Body of pancreas (tissue), 4 donors: ENCODE data around the gene AP3M1. TPM values are rescaled to one million over a fixed set of nuclear protein-coding genes. Genes with fewer than 3 reads are reported as not detected.

ENCODE experiments used
- ATAC-seq: fragments of 150-250 bp; one replicate; pipeline ENCODE4 v1.9.1; 2016
- DNase-seq, 4 donors: peaks; one replicate each; pipeline ENCODE4 v3.0.0-alpha.2; 2019
- H3K27ac ChIP-seq, 4 donors: fragments of 200-600 bp; sonication (generic); 1 replicate in 3 of 4; 2 replicates in 1 of 4; pipeline versions ENCODE4 v1.5.1 to v1.6.1; 2016 to 2019; ENCODE audit warnings: mild to moderate bottlenecking in 1 of 4, mixed read lengths in 1 of 4, moderate library complexity in 1 of 4
- H3K27me3 ChIP-seq, 2 donors: fragments of 200-600 bp; sonication (generic); one replicate each; pipeline ENCODE4 v1.6.0; 2016; ENCODE audit warnings: mild to moderate bottlenecking in 1 of 2
- H3K36me3 ChIP-seq, 2 donors: fragments of 200-600 bp; sonication (generic); replicated peaks in 1 of 2; 2 replicates each; pipeline ENCODE4 v1.5.1; 2016; ENCODE audit warnings: low read depth in 2 of 2; ENCODE audit not compliant: insufficient read depth in 1 of 2
- H3K4me1 ChIP-seq: fragments of 200-600 bp; sonication (generic); one replicate; pipeline ENCODE4 v1.6.0; 2016
- H3K4me3 ChIP-seq, 2 donors: fragments of 200-600 bp; sonication (generic); 1 replicate in 1 of 2; 2 replicates in 1 of 2; pipeline ENCODE4 v1.5.1; 2016 to 2019
- H3K9me3 ChIP-seq, 3 donors: fragments of 200-600 bp; sonication (generic); 1 replicate in 2 of 3; 2 replicates in 1 of 3; pipeline ENCODE4 v1.5.1; 2016
- POLR2A ChIP-seq, 3 donors: fragments of 450-650 bp; IDR thresholded peaks; one replicate each; pipeline ENCODE4 v1.6.1; 2016; ENCODE audit warnings: antibody characterized with exemption in 3 of 3, mild to moderate bottlenecking in 2 of 3
- WGBS, 2 donors: methylation state at CpG; one replicate each; pipeline ENCODE4 v1.1.5; 2017; 5-methylcytosine and 5-hydroxymethylcytosine counted together
- intact Hi-C: fragments of 100-400 bp; cut with DNase I; formaldehyde crosslinking; loops from one replicate; pipeline ENCODE4 v1.15.1; 2023
- total RNA-seq, 2 donors: library from RNA; depleted of rRNA; stranded (reverse); fragments of >200 nt; gene quantifications; one replicate each; pipeline ENCODE4 v1.1.0, GENCODE V29; 2016
- TF ChIP-seq, protein P1 (sequence below), 7 experiments: fragments of 450-650 bp in 4 of 7; fragments of 200-600 bp in 3 of 7; sonication (generic) in 3 of 7; IDR thresholded peaks; one replicate each; pipeline ENCODE4 v1.5.1; 2016 to 2019; ENCODE audit warnings: antibody characterized with exemption in 7 of 7

Gene AP3M1
- total RNA-seq, 2 donors from 2014 or later = 7.9 to 17.1 TPM

GRCh38 chr10:74110120-74110519 is 40.5 kb downstream of the AP3M1 start:
- WGBS, 2 donors = 70% methylated on average over 1 of the region's 1 CpG
- Histone ChIP-seq H3K27ac (no peak overlapping the region), H3K27me3 (no peaks in the 10 kb centered on the region), H3K4me3 (no peak overlapping the region), H3K9me3 (no peaks in the 10 kb centered on the region), H3K4me1 (peaks cover 7% of the 10 kb centered on the region), H3K36me3 (peaks cover 0 to 38% of the 10 kb centered on the region in 2 donors)
- DNase-seq (no peak), ATAC-seq (no peak)
- no peak for TF ChIP-seq POLR2A (IDR thresholded peaks at IDR 0.05)
- TF ChIP-seq, protein P1, sequence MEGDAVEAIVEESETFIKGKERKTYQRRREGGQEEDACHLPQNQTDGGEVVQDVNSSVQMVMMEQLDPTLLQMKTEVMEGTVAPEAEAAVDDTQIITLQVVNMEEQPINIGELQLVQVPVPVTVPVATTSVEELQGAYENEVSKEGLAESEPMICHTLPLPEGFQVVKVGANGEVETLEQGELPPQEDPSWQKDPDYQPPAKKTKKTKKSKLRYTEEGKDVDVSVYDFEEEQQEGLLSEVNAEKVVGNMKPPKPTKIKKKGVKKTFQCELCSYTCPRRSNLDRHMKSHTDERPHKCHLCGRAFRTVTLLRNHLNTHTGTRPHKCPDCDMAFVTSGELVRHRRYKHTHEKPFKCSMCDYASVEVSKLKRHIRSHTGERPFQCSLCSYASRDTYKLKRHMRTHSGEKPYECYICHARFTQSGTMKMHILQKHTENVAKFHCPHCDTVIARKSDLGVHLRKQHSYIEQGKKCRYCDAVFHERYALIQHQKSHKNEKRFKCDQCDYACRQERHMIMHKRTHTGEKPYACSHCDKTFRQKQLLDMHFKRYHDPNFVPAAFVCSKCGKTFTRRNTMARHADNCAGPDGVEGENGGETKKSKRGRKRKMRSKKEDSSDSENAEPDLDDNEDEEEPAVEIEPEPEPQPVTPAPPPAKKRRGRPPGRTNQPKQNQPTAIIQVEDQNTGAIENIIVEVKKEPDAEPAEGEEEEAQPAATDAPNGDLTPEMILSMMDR (IDR thresholded peaks at IDR 0.05) = no peak
- intact Hi-C loops = no loop called here

DNA sequence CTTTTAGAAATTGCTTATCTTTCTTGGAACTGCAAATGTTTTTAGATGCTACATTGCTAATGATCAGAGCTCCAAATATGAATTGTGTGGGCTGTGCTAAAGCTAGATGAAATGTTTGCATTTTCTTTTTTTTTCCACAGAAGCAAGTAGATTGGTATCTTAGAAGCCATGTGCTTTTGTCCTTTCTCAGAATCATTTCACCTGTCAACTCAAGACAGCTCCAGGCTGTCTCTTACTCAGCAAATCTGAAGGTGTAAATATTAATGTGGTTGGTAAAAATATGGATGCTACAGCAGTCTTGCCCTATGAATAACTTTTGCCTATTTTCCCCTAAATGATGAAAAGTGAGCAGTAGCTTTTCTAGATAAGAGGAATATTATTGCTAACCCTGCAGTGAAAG is 41.2 kb downstream of the AP3M1 start:
- intact Hi-C loops = no loop called here
- ATAC-seq (no peak), DNase-seq (no peak)
- H3K27me3 ChIP-seq = no peaks in the 10 kb centered on the region
- H3K27ac ChIP-seq = no peak overlapping the region
- H3K36me3 ChIP-seq = peaks cover 0 to 42% of the 10 kb centered on the region in 2 donors
- no peak overlapping the region for H3K4me3 ChIP-seq
- TF ChIP-seq POLR2A (IDR thresholded peaks at IDR 0.05) = no peak
- TF ChIP-seq, protein P1 (IDR thresholded peaks at IDR 0.05) = no peak
- H3K4me1 ChIP-seq = peaks cover 7% of the 10 kb centered on the region
- H3K9me3 ChIP-seq = no peaks in the 10 kb centered on the region

- WGBS, 2 donors = 65 to 68% methylated on average over 4 of the region's 4 CpGs
- TF ChIP-seq, protein P1 (IDR thresholded peaks at IDR 0.05) = no peak
- no peak overlapping the region for H3K4me3 ChIP-seq
- ATAC-seq = no peak
- intact Hi-C loops = no loop called here
- peaks cover 0 to 42% of the 10 kb centered on the region in 2 donors for H3K36me3 ChIP-seq
- H3K4me1 ChIP-seq = no peaks in the 10 kb centered on the region
- no peak for DNase-seq
- H3K9me3 ChIP-seq = no peaks in the 10 kb centered on the region
- H3K27me3 ChIP-seq = no peaks in the 10 kb centered on the region
- no peak overlapping the region for H3K27ac ChIP-seq
Measured at GRCh38 chr10:74107391-74107790, 43.2 kb downstream of the AP3M1 start.

DNA sequence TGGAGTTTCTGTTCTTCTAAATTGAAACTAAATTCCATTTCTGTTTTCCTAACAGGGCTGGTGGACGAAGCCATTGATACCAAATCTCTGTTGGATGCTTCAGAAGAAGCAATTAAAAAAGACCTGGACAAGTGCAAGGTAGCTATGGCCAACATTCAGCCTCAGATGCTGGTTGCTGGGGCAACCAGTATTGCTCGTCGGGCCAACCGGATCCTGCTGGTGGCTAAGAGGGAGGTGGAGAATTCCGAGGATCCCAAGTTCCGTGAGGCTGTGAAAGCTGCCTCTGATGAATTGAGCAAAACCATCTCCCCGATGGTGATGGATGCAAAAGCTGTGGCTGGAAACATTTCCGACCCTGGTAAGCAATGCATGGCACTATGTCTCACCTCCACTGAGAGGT is 45.6 kb downstream of the AP3M1 start:
- H3K9me3 ChIP-seq = no peaks in the 10 kb centered on the region
- no peak for DNase-seq
- 76 to 88% methylated on average over 6 to 8 of the region's 8 CpGs for WGBS, 2 donors
- H3K36me3 ChIP-seq = peaks cover 0 to 35% of the 10 kb centered on the region in 2 donors
- no peaks in the 10 kb centered on the region for H3K4me1 ChIP-seq
- no peaks in the 10 kb centered on the region for H3K27me3 ChIP-seq
- no peak for ATAC-seq
- no peak overlapping the region for H3K4me3 ChIP-seq
- no peak overlapping the region for H3K27ac ChIP-seq
- intact Hi-C loops = no loop called here
- TF ChIP-seq, protein P1 (IDR thresholded peaks at IDR 0.05) = no peak
- no peak for TF ChIP-seq POLR2A (IDR thresholded peaks at IDR 0.05)

DNA sequence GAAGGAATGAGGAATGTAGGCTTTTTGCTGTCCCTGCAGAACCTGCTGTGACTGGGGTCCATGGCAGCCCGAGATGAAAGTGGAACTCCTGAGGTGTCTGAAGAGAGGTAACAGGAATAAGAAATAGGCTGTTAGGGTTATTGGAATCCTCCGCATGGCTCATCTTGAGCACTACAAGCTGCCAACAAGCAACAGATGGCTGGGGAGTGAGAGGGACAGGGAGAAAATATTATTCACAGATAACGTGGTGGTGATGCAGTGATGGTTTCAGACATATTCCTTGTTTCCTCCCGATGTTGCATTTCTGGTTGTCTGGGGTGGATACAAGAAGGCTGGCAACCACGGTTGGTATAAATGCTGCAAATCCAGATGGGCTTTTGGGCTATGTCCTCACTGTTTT is 46.1 kb downstream of the AP3M1 start:
- ATAC-seq = no peak
- peaks cover 0 to 33% of the 10 kb centered on the region in 2 donors for H3K36me3 ChIP-seq
- no peak overlapping the region for H3K4me3 ChIP-seq
- 90 to 98% methylated on average over 5 of the region's 5 CpGs for WGBS, 2 donors
- H3K27me3 ChIP-seq = no peaks in the 10 kb centered on the region
- H3K9me3 ChIP-seq = no peaks in the 10 kb centered on the region
- no peak for TF ChIP-seq POLR2A (IDR thresholded peaks at IDR 0.05)
- TF ChIP-seq, protein P1 (IDR thresholded peaks at IDR 0.05) = no peak
- intact Hi-C loops = no loop called here
- no peaks in the 10 kb centered on the region for H3K4me1 ChIP-seq
- DNase-seq = no peak
- H3K27ac ChIP-seq = no peak overlapping the region
